T-helper 9 cell (primary cell): ENCODE results near the gene NBPF1.
"Not testable (repeated sequence)": the region's sequence is repeated elsewhere in the genome, so short reads cannot be mapped to it uniquely, and the experiment has no call there.

Source experiments
- DNase-seq: peaks from one replicate; pipeline ENCODE4 v3.0.0-alpha.2; 2020

NBPF1 gene

DNA sequence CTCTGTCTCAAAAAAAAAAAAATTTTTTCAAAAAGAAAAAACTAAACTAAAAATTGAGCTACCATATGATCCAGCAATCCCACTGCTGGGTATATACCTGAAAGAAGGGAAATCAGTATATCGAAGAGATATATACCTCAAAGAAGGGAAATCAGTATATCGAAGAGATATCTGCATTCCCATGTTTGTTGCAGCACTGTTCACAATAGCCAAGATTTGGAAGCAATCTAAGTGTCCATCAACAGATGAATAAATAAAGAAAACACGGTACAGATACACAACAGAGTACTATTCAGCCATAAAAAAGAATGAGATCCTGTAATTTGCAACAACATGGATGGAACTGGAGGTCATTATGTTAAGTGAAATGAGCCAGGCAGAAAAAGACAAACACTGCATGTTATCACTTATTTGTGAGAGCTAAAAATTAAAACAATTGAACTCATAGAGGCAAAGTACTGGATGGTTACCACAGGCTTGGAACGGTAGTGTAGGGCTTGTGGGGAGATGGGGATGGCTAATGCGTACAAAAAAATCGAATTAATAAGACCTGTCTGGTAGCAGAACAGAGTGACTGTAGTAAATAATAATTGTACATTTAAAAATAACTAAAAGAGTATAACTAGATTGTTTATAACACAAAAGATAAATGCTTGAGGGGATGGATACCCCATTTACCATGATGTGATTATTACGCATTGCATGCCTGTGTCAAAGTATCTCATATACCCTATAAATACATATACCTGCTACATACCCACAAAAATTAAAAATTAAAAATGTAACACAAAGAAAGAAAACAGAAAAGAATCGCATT lies 28.0 kb upstream of the NBPF1 start:
- DNase-seq = not testable (repeated sequence)

DNA sequence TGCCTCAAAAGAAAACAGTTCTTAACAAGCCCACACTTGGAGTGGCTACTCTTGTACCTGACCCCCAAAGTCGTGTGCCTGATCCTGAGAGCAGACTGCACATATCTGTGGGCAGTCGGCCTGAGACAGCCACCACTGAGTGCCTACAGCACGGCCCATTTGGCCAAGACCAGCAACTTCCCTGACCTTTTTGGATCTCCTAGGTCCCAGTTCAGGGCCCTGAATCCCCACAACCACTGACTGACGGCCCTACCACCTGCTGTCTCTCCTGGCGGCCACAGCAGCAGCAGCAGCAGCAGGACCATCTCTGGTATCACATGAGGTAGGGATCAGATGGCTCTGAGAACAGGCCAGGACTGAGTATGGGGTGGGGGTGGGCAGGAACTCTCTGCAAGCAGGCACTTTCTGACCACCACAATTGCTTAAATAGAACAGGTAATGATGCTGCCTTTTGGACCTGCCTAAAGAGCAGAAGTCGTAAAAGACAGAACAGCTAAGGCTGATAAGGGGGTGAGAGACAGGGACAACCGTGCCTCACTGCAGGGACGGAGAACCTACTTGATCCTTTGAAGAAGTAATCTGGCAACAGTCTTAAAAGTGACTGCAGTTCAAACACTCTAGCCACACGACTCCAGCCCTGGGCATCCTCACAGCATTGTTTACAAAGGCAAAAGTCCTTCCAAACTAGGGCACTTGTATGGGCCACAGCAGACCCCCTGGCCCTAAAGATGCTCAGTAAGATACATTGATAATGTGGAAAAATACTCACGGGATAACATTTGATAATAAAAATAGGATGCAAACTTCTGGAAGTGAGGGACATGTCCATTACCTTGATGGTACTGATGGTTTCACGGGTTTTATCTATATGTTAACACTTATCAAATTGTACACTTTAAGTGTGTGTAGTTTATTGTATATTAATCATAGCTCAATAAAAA lies 26.0 kb upstream of the NBPF1 start:
- not testable (repeated sequence) for DNase-seq

- DNase-seq = not testable (repeated sequence)
These were observed 24.8 kb upstream of the NBPF1 start for GRCh38 chr1:16637941-16638778.

GRCh38 chr1:16636551-16637195 lies 23.3 kb upstream of the NBPF1 start:
- DNase-seq = not testable (repeated sequence)

GRCh38 chr1:16635959-16636358 lies 22.6 kb upstream of the NBPF1 start:
- DNase-seq = not testable (repeated sequence)

DNA sequence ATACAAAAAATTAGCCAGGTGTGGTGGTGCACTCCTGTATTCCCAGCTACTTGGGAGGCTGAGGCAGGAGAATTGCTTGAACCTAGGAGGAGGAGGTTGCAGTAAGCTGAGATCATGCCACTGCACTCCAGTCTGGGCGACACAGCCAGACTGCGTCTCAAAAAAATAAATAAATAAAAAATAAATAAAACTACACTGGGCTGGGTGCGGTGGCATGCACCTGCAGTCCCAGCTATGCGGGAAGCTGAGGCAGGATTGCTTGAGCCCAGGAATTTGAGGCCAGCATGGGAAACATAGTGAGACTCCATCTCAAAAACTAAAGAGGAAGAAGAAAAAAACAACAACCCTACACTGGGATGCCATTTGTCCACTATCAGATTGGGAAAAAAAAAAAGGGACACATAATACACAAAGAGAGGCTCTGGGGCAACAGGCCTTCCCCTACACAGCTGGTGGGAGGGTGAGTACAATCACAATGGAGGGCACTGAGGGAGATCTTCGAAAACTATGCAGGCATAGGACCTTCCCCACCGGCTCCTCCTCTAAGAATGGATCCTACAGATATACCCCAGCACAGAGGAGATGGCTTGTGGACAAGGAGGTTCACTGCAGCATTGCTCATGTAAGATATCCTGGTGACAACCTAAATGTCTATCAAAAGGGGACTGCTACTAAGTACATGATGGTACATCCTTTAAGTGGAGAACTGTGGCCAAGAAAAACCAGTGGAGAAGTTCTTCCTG lies 20.3 kb upstream of the NBPF1 start:
- DNase-seq = not testable (repeated sequence)

GRCh38 chr1:16632044-16632850 lies 18.9 kb upstream of the NBPF1 start:
- not testable (repeated sequence) for DNase-seq

GRCh38 chr1:16631248-16632043 lies 18.1 kb upstream of the NBPF1 start:
- no peak for DNase-seq

DNA sequence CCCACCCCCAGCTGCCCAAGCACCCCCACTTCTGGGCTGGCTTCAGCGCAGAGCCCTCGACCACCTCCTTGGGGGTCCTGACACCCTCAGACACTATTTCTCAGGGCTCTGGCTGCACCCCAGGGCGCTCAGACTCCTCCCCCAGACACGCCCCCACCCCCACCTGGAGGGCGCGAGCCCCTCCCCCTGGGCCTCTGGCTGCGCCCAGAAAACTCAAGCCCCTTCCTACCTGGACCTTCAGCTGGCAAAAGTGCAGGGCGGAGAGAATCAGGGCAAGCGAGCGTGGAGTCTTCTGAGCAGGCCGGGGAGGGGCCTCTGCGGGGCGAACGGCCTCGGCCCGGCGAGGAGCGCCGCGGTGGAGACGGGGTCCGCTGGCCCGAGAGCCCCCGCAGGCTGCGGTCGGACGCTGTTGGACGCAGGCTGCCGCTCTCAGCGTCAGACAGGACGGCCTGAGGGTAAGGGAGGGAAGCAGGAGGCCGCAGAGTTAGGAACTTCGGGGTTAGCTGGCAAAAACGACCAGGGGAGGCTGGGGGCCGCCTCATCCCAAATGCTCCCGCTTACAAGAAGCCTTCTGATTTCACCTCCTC lies 17.4 kb upstream of the NBPF1 start:
- no peak for DNase-seq

DNA sequence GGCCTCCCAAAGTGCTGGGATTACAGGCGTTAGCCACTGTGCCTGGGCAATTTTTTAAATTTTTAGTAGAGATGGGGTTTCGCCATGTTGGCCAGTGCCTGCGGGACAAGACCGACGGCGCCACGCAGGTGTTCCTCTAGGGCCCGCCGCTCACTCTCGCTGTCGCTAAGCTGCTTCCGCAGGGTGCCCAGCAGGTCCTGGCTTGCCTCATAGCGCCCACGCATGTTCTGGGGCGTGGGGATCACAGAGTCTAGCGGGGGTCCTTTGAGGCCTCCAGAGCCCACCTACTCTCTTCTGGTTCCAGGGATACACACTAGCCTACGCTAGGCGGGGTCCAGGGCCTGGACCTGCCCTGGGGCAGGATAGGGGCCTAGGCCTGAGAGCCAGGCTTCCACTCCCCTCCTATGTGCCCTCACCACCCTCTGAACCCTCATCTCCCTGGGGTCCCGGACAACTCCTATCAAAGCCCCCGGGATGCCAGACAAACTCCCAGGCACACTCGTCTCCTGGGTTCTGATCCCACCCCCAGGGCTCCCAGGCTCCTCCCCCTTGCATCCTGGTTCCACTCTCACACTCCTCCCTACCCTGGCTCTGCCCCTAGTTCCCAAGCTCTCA lies 16.7 kb upstream of the NBPF1 start:
- not testable (repeated sequence) for DNase-seq

- no peak for DNase-seq
These were observed 15.2 kb upstream of the NBPF1 start for GRCh38 chr1:16628361-16629111.

DNA sequence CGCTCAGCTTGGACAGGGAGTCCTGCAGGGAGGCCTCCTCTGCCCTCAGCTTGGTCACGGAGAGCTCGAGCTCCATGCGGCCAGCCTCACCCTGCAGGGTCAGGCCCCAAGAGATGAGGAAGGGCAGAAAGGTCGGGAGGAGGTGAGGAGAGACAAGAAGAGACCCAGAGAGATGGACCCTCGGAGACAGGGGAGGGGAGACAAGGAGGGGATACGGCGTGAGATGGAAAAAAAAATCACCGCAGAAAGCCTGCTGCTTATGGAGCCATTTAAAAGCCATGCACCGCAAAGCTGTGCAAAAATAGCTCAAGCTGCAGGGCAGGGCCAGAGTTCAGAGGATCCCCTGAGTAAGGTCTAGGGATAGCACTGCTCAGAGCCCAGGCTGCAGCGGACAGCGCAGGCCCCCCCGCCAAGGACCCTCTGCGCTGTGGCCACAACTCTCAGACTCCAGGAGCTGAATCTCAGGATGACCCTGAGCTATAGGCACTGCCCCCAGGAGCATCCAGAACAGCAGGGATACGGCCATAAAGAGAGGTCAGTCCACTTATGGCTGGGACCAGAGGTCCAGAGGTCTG lies 13.1 kb upstream of the NBPF1 start:
- not testable (repeated sequence) for DNase-seq

- DNase-seq = no peak
These were observed 12.4 kb upstream of the NBPF1 start for GRCh38 chr1:16625497-16626408.

- not testable (repeated sequence) for DNase-seq
These were observed 10.7 kb upstream of the NBPF1 start for GRCh38 chr1:16623812-16624719.

- DNase-seq = not testable (repeated sequence)
These were observed 10.0 kb upstream of the NBPF1 start for GRCh38 chr1:16623337-16623736.
